GM12878 (cell line): ENCODE results near the gene CCL23. TPM values are rescaled to one million over a fixed set of nuclear protein-coding genes. Genes with fewer than 3 reads are reported as not detected.

Source experiments
- ATAC-seq: fragments of 200-7000 bp; cut with Tn5 transposase; 3 replicates; pipeline ENCODE4 v1.9.1; 2020; ENCODE audit warnings: mild to moderate bottlenecking, moderate library complexity
- BruUV-seq: library from RNA; stranded (reverse); fragments of 400-500 nt; replicated peaks from 2 replicates; lab custom pipeline; 2021; lab: Mats Ljungman, UMichigan
- CTCF ChIA-PET: fragments of 300-600 bp; sonication (Branson Sonifier 250); formaldehyde crosslinking; extraction: SDS; loops from one replicate; lab custom pipeline; 2021; ENCODE audit warnings: inconsistent platforms; lab: Yijun Ruan, JAX
- POLR2A ChIA-PET: fragments of 350-600 bp; formaldehyde crosslinking; extraction: SDS; loops from one replicate; lab custom pipeline; 2021; ENCODE audit warnings: inconsistent platforms; lab: Charles Lee
- RAD21 ChIA-PET: fragments of 300-600 bp; sonication (Branson Sonifier 250); formaldehyde crosslinking; loops from one replicate; lab custom pipeline; 2023; ENCODE audit warnings: antibody characterized with exemption; ENCODE audit not compliant: unreplicated experiment; lab: Charles Lee
- SMC1A ChIA-PET: fragments of 300-600 bp; sonication (Branson Sonifier 250); formaldehyde crosslinking; loops from one replicate; lab custom pipeline; 2023; ENCODE audit not compliant: unreplicated experiment, uncharacterized antibody; lab: Charles Lee
- DNase-seq: peaks from one replicate; pipeline ENCODE4 v3.0.0-alpha.2; 2011; ENCODE audit warnings: low read depth, low spot score
- FAIRE-seq: peaks from 3 replicates; lab custom pipeline; 2011; peaks lifted over from hg19 to GRCh38; lab: Jason Lieb, UNC
- H2AFZ ChIP-seq: 2 replicates; pipeline ENCODE4 v1.6.0; 2011; ENCODE audit warnings: low read depth, low read length, control low read depth; ENCODE audit not compliant: control insufficient read depth
- H3K27ac ChIP-seq: 2 replicates; pipeline ENCODE4 v1.5.1; 2011; ENCODE audit warnings: control low read depth; ENCODE audit not compliant: control insufficient read depth, insufficient read depth
- H3K27me3 ChIP-seq, 2 experiments: replicated peaks in 1 of 2; 2 replicates each; pipeline versions ENCODE4 v1.6.0 to v1.6.1; 2011; ENCODE audit warnings: low read length in 1 of 2; ENCODE audit not compliant: control insufficient read depth in 2 of 2, insufficient read depth in 2 of 2
- H3K36me3 ChIP-seq, 2 experiments: 2 replicates each; pipeline ENCODE4 v1.5.1; 2011; ENCODE audit warnings: low read length in 1 of 2; ENCODE audit not compliant: control insufficient read depth in 2 of 2, insufficient read depth in 2 of 2
- H3K4me1 ChIP-seq: 2 replicates; pipeline ENCODE4 v1.6.1; 2011; ENCODE audit warnings: mild to moderate bottlenecking, low read length, moderate library complexity, mixed read lengths; ENCODE audit not compliant: control insufficient read depth, insufficient read depth
- H3K4me2 ChIP-seq: 2 replicates; pipeline ENCODE4 v1.6.0; 2011; ENCODE audit warnings: control low read depth; ENCODE audit not compliant: control insufficient read depth, insufficient read depth
- H3K4me3 ChIP-seq: fragments of 200-600 bp; sonication (generic); 2 replicates; pipeline ENCODE4 v1.5.1; 2016
- H3K79me2 ChIP-seq: 2 replicates; pipeline ENCODE4 v1.6.0; 2011; ENCODE audit warnings: low read length; ENCODE audit not compliant: control insufficient read depth, insufficient read depth
- H3K9ac ChIP-seq: 2 replicates; pipeline ENCODE4 v1.8.0; 2011; ENCODE audit warnings: low read length, control low read depth, mixed read lengths; ENCODE audit not compliant: control insufficient read depth, insufficient read depth
- H3K9me3 ChIP-seq: replicated peaks from 3 replicates; pipeline ENCODE4 v1.5.1; 2011; ENCODE audit warnings: mild to moderate bottlenecking, low read length; ENCODE audit not compliant: control insufficient read depth, insufficient read depth
- H4K20me1 ChIP-seq: 2 replicates; pipeline ENCODE4 v1.6.0; 2011; ENCODE audit not compliant: control insufficient read depth, insufficient read depth
- CHD4 ChIP-seq: fragments of 200-600 bp; sonication (generic); IDR thresholded peaks from 2 replicates; pipeline ENCODE4 v1.6.1; 2016; ENCODE audit warnings: mild to moderate bottlenecking
- CUX1 ChIP-seq: IDR thresholded peaks from 2 replicates; pipeline ENCODE4 v1.6.1; 2012; ENCODE audit warnings: improper control_type of control experiment, low read depth, low read length; ENCODE audit not compliant: insufficient replicate concordance
- MXI1 ChIP-seq: fragments of 150-350 bp; IDR thresholded peaks from 2 replicates; pipeline ENCODE4 v1.6.1; 2011; ENCODE audit warnings: low read depth, mild to moderate bottlenecking, inconsistent platforms, low read length, improper control_type of control experiment
- NKRF ChIP-seq: fragments of 450-650 bp; conservative IDR thresholded peaks from 2 replicates; pipeline ENCODE4 v1.6.1; 2017; ENCODE audit warnings: mild to moderate bottlenecking, moderate library complexity
- NRF1 ChIP-seq: conservative IDR thresholded peaks from 2 replicates; pipeline ENCODE4 v1.6.1; 2011; ENCODE audit warnings: mild to moderate bottlenecking, low read depth, low read length, improper control_type of control experiment
- PAX8 ChIP-seq: fragments of 450-650 bp; IDR thresholded peaks from 2 replicates; pipeline ENCODE4 v1.6.1; 2017; ENCODE audit warnings: mild to moderate bottlenecking, moderate library complexity
- RAD51 ChIP-seq: fragments of 450-650 bp; IDR thresholded peaks from 2 replicates; pipeline ENCODE4 v1.6.1; 2016; ENCODE audit warnings: moderate library complexity, mild to moderate bottlenecking, inconsistent platforms
- RB1 ChIP-seq: fragments of 450-650 bp; formaldehyde crosslinking; IDR thresholded peaks from 2 replicates; pipeline ENCODE4 v1.6.1; 2017; ENCODE audit warnings: mild to moderate bottlenecking, borderline replicate concordance
- SRF ChIP-seq, 2 experiments: IDR thresholded peaks; 2 replicates each; pipeline ENCODE4 v1.6.1; 2011; ENCODE audit warnings: low read depth in 2 of 2, low read length in 2 of 2, mild to moderate bottlenecking in 1 of 2, moderate library complexity in 1 of 2
- ZNF592 ChIP-seq: fragments of 450-650 bp; IDR thresholded peaks from 2 replicates; pipeline ENCODE4 v1.6.1; 2017; ENCODE audit warnings: mild to moderate bottlenecking, moderate library complexity
- WGBS: methylation state at CpG from one replicate; pipeline ENCODE4 v1.1.6; 2016; ENCODE audit warnings: low lambda C conversion rate; ENCODE audit not compliant: insufficient replicate concordance, insufficient coverage; ENCODE audit errors: missing lambda C conversion rate; 5-methylcytosine and 5-hydroxymethylcytosine counted together
- in situ Hi-C: fragments of 300-500 bp; cut with MboI; formaldehyde crosslinking; loops from 9 replicates; pipeline ENCODE4 v1.14.3; 2018; ENCODE audit warnings: mixed read lengths
- intact Hi-C: fragments of 100-400 bp; cut with micrococcal nuclease; formaldehyde crosslinking; loops from one replicate; pipeline ENCODE4 v1.14.2; 2022; ENCODE audit not compliant: unreplicated experiment
- polyA plus RNA-seq, 11 experiments: library from polyadenylated mRNA; depleted of rRNA in 4 of 11; unstranded in 6 of 11; stranded (reverse) in 5 of 11; fragments of >200 nt; fragmentation: Nextera tagmentation in 4 of 11; fragmentation: Illumina TruSeq in 1 of 11; extraction: Ambion mirVana in 4 of 11; extraction: Trizol in 1 of 11; gene quantifications; 1 replicate in 1 of 11; 2 replicates in 10 of 11; pipeline versions ENCODE4 v1.2.1 to v1.2.3, GENCODE V29; 2011 to 2016; ENCODE audit warnings: inconsistent platforms in 2 of 11, missing spikeins in 2 of 11, low read depth in 1 of 11
- total RNA-seq, 4 experiments: library from RNA; depleted of rRNA in 3 of 4; stranded (reverse); fragments of >200 nt in 3 of 4; fragmentation: Illumina TruSeq in 1 of 4; extraction: Trizol in 1 of 4; gene quantifications; 2 replicates each; pipeline versions ENCODE4 v1.2.1 to v1.2.3, GENCODE V29; 2013 to 2021

The CCL23 gene
- total and polyA plus RNA-seq, 10 of the 15 experiments (the other 5 are each of a cell fraction or from before 2014, with no cell fraction given): 0.15 to 0.62 (median 0.41) TPM; not detected in 6

- TF ChIP-seq NKRF: no peak
- TF ChIP-seq CHD4: no peak
- no peak for TF ChIP-seq ZNF592
- TF ChIP-seq, all 136 proteins: peak for 0
These were observed 52.5 kb downstream of the CCL23 start (continued) for GRCh38 chr17:35965272-35965671.

GRCh38 chr17:35963663-35964062, 54.1 kb downstream of the CCL23 start:
- ChIA-PET CTCF (interaction anchor here (0.8 to 2.3 kb wide), 3 partner anchors 10 to 185 kb away, joined by 3 to 7 read pairs (median 5); no protein-coding TSS in a partner anchor), SMC1A (interaction anchor here (0.8 to 1.1 kb wide), 4 partner anchors 110 to 185 kb away, joined by 3 to 6 read pairs (median 4); no protein-coding TSS in a partner anchor)
- Histone ChIP-seq H3K4me3 (no peak overlapping the region), H2AFZ (no peak overlapping the region), H3K9ac (no peak overlapping the region), H3K9me3 (no peaks in the 10 kb centered on the region), H3K79me2 (no peaks in the 10 kb centered on the region)
- in situ Hi-C loops (no loop called here), intact Hi-C loops (no loop called here)
- no peak for FAIRE-seq
- TF ChIP-seq PAX8 (no peak), CUX1 (no peak), RB1 (no peak), SRF (IDR thresholded peaks at IDR 0.05; ENCODE audit: low read depth in 2 of 2, low read length in 2 of 2) (no peak), NRF1 (no peak), RAD51 (no peak), MXI1 (no peak)
- TF ChIP-seq, all 136 proteins: peak for 0
- no peaks in the 10 kb centered on the region for H3K27me3 ChIP-seq
- no peaks in the 10 kb centered on the region for H4K20me1 ChIP-seq
- ChIA-PET RAD21 (interaction anchor here (0.8 to 1.1 kb wide), 3 partner anchors 10 to 519 kb away, joined by 3 read pairs; no protein-coding TSS in a partner anchor), POLR2A (no interaction called here)
- no TSS peak for BruUV-seq
- ATAC-seq (no peak), DNase-seq (no peak)
- no peaks in the 10 kb centered on the region for H3K4me1 ChIP-seq
- no peak overlapping the region for H3K27ac ChIP-seq
- no peaks in the 10 kb centered on the region for H3K36me3 ChIP-seq
- 34% methylated on average over 6 of the region's 6 CpGs for WGBS
- H3K4me2 ChIP-seq: no peak overlapping the region
